HEK293 (cell line): Measurements from ENCODE around the gene GREB1L.

Experiments
- CTCF ChIA-PET: fragments of 350-600 bp; formaldehyde crosslinking; extraction: SDS; loops from one replicate; lab custom pipeline; 2021; ENCODE audit warnings: antibody characterized with exemption; lab: Yijun Ruan, JAX
- POLR2A ChIA-PET: fragments of 300-600 bp; formaldehyde crosslinking; extraction: SDS; loops from one replicate; lab custom pipeline; 2020; ENCODE audit warnings: antibody characterized with exemption, inconsistent platforms; lab: Yijun Ruan, JAX
- H3K27ac ChIP-seq: fragments of 200-500 bp; sonication (Bioruptor generic); 2 replicates; pipeline ENCODE4 v1.5.1; 2014; ENCODE audit warnings: low read depth, low read length, control low read depth, inconsistent platforms; ENCODE audit errors: extremely low read depth
- H3K36me3 ChIP-seq, 2 experiments: fragments of 200-500 bp in 1 of 2; sonication (Bioruptor generic) in 1 of 2; 1 replicate in 1 of 2; 2 replicates in 1 of 2; pipeline ENCODE4 v1.5.1; 2014 to 2017; ENCODE audit warnings: inconsistent platforms in 2 of 2, low read length in 2 of 2; ENCODE audit not compliant: control insufficient read depth in 2 of 2, insufficient read depth in 1 of 2
- H3K4me1 ChIP-seq: fragments of 200-500 bp; sonication (Bioruptor generic); 2 replicates; pipeline ENCODE4 v1.5.1; 2014; ENCODE audit warnings: mild to moderate bottlenecking, low read length, inconsistent platforms; ENCODE audit not compliant: control insufficient read depth, insufficient read depth
- H3K4me3 ChIP-seq: 2 replicates; pipeline ENCODE4 v1.5.1; 2011; ENCODE audit warnings: low read depth, mild to moderate bottlenecking, control low read depth, low read length, moderate library complexity
- H3K9me3 ChIP-seq: fragments of 200-500 bp; sonication (Bioruptor generic); 2 replicates; pipeline ENCODE4 v1.5.1; 2014; ENCODE audit warnings: low read depth, low read length, inconsistent platforms; ENCODE audit not compliant: control insufficient read depth, insufficient read depth
- HIC1 ChIP-seq: fragments of 450-650 bp; formaldehyde crosslinking; IDR thresholded peaks from 2 replicates; pipeline ENCODE4 v1.5.1; 2016; ENCODE audit warnings: missing biosample characterization, missing genetic modification characterization
- KLF1 ChIP-seq: fragments of 450-650 bp; formaldehyde crosslinking; IDR thresholded peaks from 2 replicates; pipeline ENCODE4 v1.5.1; 2016; ENCODE audit warnings: missing biosample characterization, missing genetic modification characterization
- KLF10 ChIP-seq: fragments of 450-650 bp; IDR thresholded peaks from 2 replicates; pipeline ENCODE4 v1.5.1; 2018; ENCODE audit warnings: missing biosample characterization, mild to moderate bottlenecking, missing genetic modification characterization
- OVOL3 ChIP-seq: fragments of 450-650 bp; formaldehyde crosslinking; IDR thresholded peaks from 2 replicates; pipeline ENCODE4 v1.5.1; 2016; ENCODE audit warnings: missing biosample characterization, missing genetic modification characterization
- PBX3 ChIP-seq: sonication (generic); formaldehyde crosslinking; IDR thresholded peaks from 2 replicates; pipeline ENCODE4 v1.8.1; 2022; ENCODE audit warnings: mild to moderate bottlenecking, moderate library complexity, missing genetic modification reagents
- PRDM1 ChIP-seq: fragments of 450-650 bp; formaldehyde crosslinking; IDR thresholded peaks from 2 replicates; pipeline ENCODE4; 2016; ENCODE audit warnings: missing biosample characterization, missing genetic modification characterization
- YY1 ChIP-seq: fragments of 450-650 bp; formaldehyde crosslinking; IDR thresholded peaks from 2 replicates; pipeline ENCODE4 v1.5.1; 2018; ENCODE audit warnings: missing biosample characterization, missing genetic modification characterization
- ZEB2 ChIP-seq: fragments of 450-650 bp; formaldehyde crosslinking; IDR thresholded peaks from 2 replicates; pipeline ENCODE4 v1.5.1; 2016; ENCODE audit warnings: missing biosample characterization, missing genetic modification characterization
- ZFP69B ChIP-seq: fragments of 450-650 bp; formaldehyde crosslinking; IDR thresholded peaks from 2 replicates; pipeline ENCODE4 v1.5.1; 2016; ENCODE audit warnings: missing biosample characterization, missing genetic modification characterization
- ZIC2 ChIP-seq: fragments of 450-650 bp; formaldehyde crosslinking; IDR thresholded peaks from 2 replicates; pipeline ENCODE4 v1.5.1; 2016; ENCODE audit warnings: missing biosample characterization, missing genetic modification characterization
- ZNF133 ChIP-seq: fragments of 450-650 bp; formaldehyde crosslinking; IDR thresholded peaks from 2 replicates; pipeline ENCODE4 v1.5.1; 2016; ENCODE audit warnings: missing biosample characterization, missing genetic modification characterization
- ZNF18 ChIP-seq: fragments of 450-650 bp; formaldehyde crosslinking; IDR thresholded peaks from 2 replicates; pipeline ENCODE4 v1.5.1; 2016; ENCODE audit warnings: missing biosample characterization, missing genetic modification characterization
- ZNF24 ChIP-seq: fragments of 450-650 bp; formaldehyde crosslinking; IDR thresholded peaks from 2 replicates; pipeline ENCODE4 v1.5.1; 2016; ENCODE audit warnings: missing biosample characterization, missing genetic modification characterization
- ZNF280D ChIP-seq: fragments of 450-650 bp; formaldehyde crosslinking; IDR thresholded peaks from 2 replicates; pipeline ENCODE4 v1.5.1; 2016; ENCODE audit warnings: missing biosample characterization, missing genetic modification characterization
- ZNF48 ChIP-seq: fragments of 450-650 bp; formaldehyde crosslinking; IDR thresholded peaks from 2 replicates; pipeline ENCODE4 v1.5.1; 2016; ENCODE audit warnings: missing biosample characterization, missing genetic modification characterization
- ZNF501 ChIP-seq: fragments of 450-650 bp; formaldehyde crosslinking; IDR thresholded peaks from 2 replicates; pipeline ENCODE4 v1.5.1; 2016; ENCODE audit warnings: missing biosample characterization, missing genetic modification characterization
- ZNF580 ChIP-seq: fragments of 450-650 bp; formaldehyde crosslinking; IDR thresholded peaks from 2 replicates; pipeline ENCODE4 v1.5.1; 2016; ENCODE audit warnings: missing biosample characterization, missing genetic modification characterization
- ZNF623 ChIP-seq: fragments of 450-650 bp; formaldehyde crosslinking; IDR thresholded peaks from 2 replicates; pipeline ENCODE4 v1.5.1; 2016; ENCODE audit warnings: missing biosample characterization, missing genetic modification characterization
- ZNF670 ChIP-seq: fragments of 450-650 bp; formaldehyde crosslinking; IDR thresholded peaks from 2 replicates; pipeline ENCODE4 v1.5.1; 2016; ENCODE audit warnings: missing biosample characterization, missing genetic modification characterization, low read depth
- ZNF677 ChIP-seq: fragments of 450-650 bp; IDR thresholded peaks from 2 replicates; pipeline ENCODE4 v1.5.0; 2018; ENCODE audit warnings: missing biosample characterization, mild to moderate bottlenecking, missing genetic modification characterization, moderate library complexity
- ZSCAN23 ChIP-seq: fragments of 450-650 bp; formaldehyde crosslinking; IDR thresholded peaks from 2 replicates; pipeline ENCODE4 v1.5.1; 2016; ENCODE audit warnings: missing biosample characterization, missing genetic modification characterization

The GREB1L gene

GRCh38 chr18:21559195-21559594 is 317.2 kb downstream of the GREB1L start:
- Histone ChIP-seq H3K4me3 (no peak overlapping the region), H3K9me3 (no peaks in the 10 kb centered on the region), H3K27ac (no peak overlapping the region), H3K36me3 (peaks cover 62 to 65% of the 10 kb centered on the region in 2 experiments), H3K4me1 (no peaks in the 10 kb centered on the region)
- POLR2A ChIA-PET = no interaction called here
- CTCF ChIA-PET = interaction anchor here (0.6 kb wide), 3 partner anchors 10 to 106 kb away, joined by 3 read pairs; no protein-coding TSS in a partner anchor
- no peak for TF ChIP-seq PBX3
- TF ChIP-seq ZNF677 = no peak
- no peak for TF ChIP-seq ZSCAN23 (tag by site-specific recombination)
- TF ChIP-seq ZNF501 (tag by site-specific recombination) = no peak
- TF ChIP-seq ZEB2 (tag by site-specific recombination) = no peak
- TF ChIP-seq PRDM1 (tag by site-specific recombination) = no peak
- TF ChIP-seq ZNF670 = no peak
- TF ChIP-seq ZNF580 (tag by site-specific recombination) = no peak
- no peak for TF ChIP-seq ZNF24
- no peak for TF ChIP-seq ZNF623 (tag by site-specific recombination)
- no peak for TF ChIP-seq ZNF48
- no peak for TF ChIP-seq HIC1 (tag by site-specific recombination)
- no peak for TF ChIP-seq KLF1
- no peak for TF ChIP-seq YY1 (tag by site-specific recombination)
- TF ChIP-seq ZFP69B = no peak

GRCh38 chr18:21571772-21572171 is 329.7 kb downstream of the GREB1L start:
- Histone ChIP-seq H3K4me3 (no peak overlapping the region), H3K9me3 (no peaks in the 10 kb centered on the region), H3K36me3 (peaks cover 65 to 76% of the 10 kb centered on the region in 2 experiments), H3K27ac (no peak overlapping the region), H3K4me1 (no peaks in the 10 kb centered on the region)
- CTCF ChIA-PET = no interaction called here
- TF ChIP-seq ZNF133 (tag by site-specific recombination) (no peak), ZNF18 (tag by site-specific recombination) (no peak), OVOL3 (tag by site-specific recombination) (no peak), KLF10 (tag by site-specific recombination) (no peak), ZNF280D (no peak), ZIC2 (tag by site-specific recombination) (no peak)
- POLR2A ChIA-PET = no interaction called here
